HG02678 (cell line): ENCODE measurements around the gene NSD1.
"Not testable (repeated sequence)": the region's sequence is repeated elsewhere in the genome, so short reads cannot be mapped to it uniquely, and the experiment has no call there.

Experiments
- ATAC-seq: cut with Tn5 transposase; IDR thresholded peaks from one replicate; pipeline ENCODE4 v1.9.1; 2021; ENCODE audit warnings: mild to moderate bottlenecking, moderate library complexity; ENCODE audit not compliant: unreplicated experiment

NSD1 gene

DNA sequence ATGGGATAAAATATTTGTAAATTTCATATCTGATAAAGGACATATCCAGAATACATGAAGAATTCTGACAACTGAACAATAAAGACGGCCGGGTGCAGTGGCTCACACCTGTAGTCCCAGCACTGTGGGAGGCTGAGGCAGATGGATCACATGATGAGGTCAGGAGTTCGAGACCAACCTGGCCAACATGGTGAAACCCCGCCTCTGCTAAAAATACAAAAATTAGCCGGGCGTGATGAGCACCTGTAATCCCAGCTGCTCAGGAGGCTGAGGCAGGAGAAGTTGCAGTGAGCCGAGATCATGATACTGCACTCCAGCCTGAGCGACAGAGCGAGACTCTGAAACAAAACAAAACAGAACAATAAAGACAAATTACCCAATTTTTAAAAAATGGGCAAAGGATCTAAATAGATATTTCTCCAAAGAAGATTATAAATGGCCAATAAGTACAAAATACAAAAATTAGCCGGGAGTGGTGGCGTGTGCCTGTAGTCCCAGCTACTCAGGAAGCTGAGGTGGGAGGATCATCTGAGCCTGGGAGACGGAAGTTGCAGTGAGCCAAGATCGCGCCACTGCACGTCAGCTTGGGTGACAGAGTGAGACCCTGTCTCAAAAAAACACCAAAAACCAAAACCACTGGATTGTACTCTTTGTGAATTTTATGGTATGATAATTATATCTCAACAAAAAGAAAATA lies 9.6 kb upstream of the NSD1 start:
- ATAC-seq, result no peak

DNA sequence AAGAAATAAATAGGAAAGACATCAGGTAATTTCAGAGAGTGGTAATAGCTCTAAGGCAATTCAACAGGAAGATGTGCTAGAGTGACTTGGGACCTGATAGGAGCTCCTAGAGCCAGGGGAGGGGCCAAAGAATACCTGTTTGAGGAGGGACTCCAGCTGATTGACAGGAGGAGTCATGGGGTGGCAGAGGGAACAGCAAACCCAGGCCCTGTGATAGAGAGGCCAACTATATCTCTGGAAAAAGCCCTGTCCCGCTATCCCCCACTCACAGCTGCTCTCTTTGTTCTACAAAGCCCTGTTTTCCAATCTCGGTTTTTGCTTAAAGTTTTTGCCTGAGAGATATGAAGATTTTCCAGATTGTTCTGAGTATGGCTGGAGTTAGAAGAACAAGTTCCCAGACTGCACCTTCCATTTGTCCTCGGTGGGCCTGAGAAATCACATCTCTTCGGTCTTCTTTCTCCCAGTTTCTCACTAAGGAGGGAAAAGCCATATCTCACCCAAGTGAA lies 9.0 kb upstream of the NSD1 start:
- ATAC-seq, result no peak

DNA sequence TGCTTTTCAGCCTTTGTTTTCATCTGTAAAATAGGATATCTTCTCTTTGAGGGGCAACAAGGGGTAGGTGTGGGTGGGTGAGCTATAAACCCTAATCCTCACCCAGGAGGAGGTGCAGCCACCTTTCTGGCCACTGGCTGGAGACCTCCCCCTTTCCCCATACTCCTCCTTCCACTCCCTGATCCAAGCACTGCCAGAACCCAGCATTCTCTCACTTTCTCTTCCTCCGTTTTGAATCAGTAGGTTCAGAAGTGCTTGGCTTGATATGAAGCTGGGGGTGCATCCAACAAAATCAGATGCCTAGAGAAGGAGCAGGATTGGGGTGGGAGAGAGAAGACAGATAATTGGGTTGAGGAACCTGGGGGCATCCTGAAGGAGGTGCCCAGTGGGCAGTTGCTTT lies 6.8 kb upstream of the NSD1 start:
- no peak for ATAC-seq

DNA sequence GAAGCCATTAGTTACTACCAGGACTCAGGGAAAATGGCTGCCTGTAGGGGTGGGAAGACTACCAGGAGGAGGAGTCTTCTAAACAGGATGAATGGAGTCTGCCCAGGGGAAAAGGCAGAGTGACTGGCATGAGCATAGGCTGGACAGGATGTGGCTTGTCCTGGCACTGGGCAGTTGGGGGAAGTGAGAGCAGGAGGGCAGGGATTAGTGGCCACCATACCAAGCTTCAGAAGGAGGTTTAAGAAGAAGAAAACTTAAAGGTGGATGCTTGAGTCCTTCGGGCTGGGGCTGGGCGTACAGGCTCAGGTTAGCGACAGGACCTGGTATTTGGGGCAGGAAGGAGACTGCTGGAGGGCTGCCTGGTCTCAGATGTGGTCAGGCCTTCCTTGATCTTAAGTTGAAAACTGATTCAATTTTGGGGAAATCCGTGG lies 5.0 kb upstream of the NSD1 start:
- ATAC-seq, result no peak

DNA sequence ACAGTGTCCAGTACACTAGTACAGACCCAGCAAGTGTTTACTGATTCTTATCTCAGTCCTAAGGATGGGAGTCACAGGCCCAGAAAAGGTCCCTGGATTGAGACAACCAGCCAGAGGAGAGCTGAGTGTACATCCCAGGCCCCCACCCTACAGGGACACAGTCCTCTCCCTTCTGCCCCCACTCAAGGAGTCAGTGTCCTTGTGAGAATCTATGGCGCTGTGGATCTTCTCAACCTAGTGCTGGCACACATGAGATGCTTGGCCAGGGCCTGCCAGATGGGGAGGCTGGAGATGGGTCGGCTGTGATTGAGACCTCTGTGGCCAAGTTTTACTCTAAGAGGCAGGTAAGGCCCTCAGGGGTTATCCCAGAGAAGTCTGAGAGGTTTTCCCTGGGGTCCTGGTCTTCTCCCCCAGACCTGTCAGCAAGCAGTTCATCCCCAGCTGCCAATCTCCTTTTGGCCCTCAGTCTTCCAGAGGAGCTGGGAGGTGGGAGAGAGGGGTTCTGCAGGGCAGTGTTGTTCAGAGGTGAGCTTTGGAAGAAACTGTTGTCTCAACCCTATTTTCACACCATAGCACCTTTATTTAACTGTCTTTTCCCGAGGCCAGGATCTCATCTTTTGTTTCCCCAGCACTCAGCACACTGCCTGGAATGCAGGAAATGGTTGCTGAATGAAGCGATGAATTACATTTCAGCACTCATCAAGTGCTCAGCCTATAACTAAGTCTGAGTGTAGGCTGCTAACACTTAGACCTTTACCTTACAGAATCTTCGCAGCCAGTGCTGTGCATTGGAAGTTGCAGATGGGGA lies 3.2 kb upstream of the NSD1 start:
- no peak for ATAC-seq

- no peak for ATAC-seq
Measured at GRCh38 chr5:177131019-177131320, 2.6 kb upstream of the NSD1 start.

DNA sequence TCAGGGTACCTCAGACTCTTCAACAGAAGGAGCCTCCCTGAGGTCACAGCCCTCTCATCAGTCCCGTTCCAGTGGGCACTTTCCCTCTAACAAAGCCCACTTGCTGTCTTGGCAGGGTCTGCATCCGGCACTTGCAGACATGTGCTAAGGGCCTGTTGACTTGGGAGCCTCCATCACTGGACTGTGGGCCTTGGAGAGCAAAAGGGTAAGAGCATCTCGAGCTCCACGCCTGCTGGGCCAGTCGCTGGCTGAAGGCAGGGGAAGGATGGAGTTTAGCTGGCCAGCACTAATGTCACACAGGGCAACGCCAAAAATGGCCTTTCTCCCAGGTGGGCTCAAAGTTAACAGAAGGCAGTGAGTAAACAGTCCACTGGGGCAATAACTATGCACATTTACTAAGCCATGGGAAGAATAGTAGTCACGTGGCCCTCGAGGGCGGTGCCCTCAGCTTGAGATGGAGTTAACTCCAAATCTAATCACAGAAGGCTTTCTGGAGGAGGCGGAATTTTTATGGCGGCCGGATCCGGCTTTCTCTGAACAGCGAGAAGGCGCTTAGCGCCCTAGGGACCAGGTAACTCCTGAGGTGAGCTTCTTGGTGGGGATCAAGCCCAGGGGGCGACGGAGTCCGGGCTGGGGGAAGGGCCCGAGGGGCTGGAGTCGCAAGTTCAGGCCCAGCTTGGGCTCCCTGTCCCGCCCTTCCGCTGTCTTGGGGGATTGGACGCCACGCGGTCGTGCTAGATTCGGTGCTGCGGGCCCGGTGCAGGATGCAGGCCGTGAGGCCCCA lies 2.0 kb upstream of the NSD1 start:
- no peak for ATAC-seq

DNA sequence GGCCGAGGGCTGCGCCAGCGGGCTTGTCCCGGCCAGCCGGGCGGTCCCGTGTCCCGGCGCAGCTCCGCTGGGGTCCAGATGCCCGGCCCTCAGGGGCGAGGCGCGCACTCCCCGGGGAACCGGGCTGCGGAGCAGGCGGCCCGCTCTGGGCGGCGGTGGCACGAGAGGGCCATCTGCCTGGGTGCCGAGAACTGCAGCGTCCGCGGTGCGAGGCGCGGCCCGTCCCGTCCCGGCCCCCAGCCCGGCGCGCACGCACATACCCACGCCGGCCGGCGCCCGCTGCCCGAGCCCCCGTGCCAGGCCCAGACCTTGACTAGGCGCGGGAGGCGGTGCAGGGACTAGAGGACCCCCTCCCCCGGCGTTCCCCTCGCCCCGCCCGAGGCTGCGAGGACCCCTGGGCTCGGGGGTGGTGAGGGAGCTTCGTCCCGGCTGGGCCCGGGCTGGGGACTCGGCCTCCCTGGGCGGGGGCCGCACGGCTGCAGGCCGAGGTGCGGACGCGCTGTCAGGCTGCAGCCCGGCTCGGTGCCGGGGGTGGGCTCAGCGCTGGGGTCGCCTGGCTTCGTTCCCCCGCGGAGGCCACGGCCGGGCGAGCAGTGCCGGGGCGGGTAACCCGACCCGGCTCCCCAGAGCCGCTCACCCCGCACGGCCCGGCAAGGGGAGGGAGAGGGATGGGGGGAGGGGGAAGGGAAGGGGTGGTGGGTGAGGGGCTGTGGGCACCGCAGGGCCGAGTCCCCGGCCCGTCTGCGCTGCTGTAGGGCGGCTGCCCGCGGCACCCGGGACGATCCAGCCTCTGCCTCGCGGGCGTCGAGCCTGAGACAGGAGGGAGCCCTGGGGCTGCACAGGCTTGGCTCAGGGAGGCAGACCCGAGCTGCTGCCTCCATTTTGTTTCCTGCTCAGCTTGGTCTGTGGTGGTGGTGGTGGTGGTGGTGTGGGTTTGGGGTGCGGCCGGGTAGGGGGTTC lies 1.2 kb upstream of the NSD1 start:
- ATAC-seq, result peak; percentile 17

DNA sequence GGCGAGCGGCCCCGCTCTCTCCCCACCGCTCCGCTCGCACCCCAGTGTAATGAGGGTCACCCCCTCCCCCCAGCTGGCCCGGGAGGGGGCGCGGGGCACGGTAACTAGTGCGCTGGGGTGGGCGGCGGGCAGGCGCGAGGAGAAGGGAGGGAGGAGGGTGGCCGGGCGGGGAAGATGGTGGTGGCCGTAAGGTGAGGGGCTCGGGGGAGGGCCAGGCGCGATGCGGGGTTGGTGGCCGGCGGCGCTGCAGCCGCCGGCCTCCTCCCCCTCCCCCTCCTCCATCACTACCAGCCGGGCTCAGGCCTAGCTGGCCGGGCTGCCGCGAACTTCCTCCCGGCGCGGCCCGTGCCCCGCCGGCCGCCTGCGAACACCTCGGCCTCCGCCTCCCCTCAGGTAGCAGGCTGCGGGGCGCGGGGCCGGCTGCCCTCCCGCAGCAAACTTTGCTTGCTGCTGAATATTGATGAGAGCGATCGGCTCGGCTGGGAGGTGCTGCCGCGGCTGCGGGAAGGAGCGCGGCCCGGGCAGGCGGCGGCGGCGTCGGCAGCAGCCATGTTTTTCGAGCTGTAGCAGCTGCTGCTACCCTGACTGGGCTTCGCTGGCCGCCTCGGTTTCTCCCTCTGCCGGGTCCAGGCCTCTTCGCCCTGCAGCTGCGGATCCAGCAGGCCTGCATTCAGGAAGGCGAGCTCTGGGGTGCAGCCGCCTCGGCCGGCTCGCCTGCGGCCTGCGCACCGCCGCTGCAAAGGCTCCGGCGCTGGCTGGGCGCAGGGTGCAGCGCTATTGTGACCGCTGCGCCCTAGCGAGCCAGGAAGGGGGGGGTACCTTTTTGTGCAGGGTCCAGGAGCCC lies 502 bp downstream of the NSD1 start:
- peak; percentile 26 for ATAC-seq

DNA sequence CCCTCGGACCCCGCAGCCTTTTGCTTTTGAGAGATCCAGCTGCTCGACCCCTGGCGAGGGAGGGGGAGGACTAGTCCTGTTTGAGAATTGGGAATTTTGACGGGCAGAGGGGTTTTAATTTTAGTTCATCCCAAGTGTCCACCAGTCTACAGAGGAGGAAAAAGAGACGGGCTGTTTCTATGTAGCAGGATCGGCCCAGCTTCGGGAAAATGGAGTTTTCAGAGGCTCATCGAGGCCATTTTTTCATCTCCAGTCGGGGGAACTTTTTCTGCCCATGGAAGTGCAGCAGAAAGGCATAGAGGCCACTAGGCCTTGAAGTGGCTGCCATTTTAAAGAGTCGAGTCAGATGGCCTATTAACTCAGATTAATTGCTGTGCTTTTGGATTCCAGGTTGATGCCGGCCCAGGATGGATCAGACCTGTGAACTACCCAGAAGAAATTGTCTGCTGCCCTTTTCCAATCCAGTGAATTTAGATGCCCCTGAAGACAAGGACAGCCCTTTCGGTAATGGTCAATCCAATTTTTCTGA lies 1.2 kb downstream of the NSD1 start:
- no peak for ATAC-seq

DNA sequence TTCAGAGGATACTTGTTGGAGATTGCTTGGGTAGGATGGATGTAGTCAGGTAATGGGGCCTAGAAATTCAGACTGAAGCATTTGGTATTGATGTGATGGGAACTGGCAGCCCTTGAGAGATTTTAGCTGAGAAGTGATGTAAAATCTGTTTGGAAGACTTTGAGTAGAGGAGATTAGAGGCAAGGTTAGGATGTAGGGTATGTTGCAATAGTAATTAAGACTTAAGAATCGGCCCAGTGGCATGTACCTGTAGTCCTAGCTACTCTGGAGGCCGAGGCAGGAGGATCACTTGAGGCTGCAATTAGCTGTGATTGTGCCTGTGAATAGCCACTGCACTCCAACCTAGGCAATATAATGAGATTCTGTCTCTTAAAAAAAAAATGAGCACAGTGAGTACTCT lies 6.7 kb downstream of the NSD1 start:
- no peak for ATAC-seq

DNA sequence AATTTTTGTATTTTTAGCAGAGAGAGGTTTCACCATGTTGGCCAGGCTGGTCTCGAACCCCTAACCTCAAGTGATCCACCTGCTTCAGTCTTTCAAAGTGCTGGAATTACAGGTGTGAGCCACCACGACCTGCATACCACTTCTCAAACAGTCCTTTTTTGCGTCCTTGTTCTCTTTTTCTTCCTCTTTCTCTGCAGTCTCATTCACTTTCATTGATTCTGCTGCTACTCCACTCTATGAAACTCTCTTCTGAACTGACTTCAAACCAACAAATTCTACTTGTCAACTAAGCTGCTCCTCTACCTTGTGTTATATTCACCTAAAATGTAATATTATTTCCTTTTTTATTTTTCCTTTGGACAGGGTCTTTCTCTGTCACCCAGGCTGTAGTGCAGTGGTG lies 7.9 kb downstream of the NSD1 start:
- ATAC-seq, result no peak

DNA sequence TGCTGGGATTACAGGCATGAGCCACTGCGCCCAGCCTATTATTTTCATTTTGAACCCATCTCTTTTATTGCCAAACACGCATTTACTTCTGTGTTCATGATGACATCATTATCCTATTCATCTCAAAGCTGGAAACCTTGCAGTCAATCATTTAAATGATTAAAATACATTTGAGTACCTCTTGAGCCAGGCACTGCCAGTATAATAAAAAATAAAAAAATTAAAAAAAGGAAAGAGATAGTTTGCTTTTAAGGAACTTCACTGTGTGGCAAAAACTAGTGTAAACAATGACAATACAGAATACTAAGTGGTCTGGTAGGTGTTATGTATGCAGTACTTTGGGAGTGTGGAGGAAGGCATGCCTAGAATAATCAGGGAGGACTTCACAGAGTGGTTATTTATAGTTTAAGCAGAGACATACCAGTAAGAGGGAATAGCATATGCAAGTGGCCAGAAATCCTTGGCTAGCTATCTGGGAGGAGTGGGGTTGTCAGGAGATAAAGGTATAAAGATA lies 8.6 kb downstream of the NSD1 start:
- no peak for ATAC-seq

DNA sequence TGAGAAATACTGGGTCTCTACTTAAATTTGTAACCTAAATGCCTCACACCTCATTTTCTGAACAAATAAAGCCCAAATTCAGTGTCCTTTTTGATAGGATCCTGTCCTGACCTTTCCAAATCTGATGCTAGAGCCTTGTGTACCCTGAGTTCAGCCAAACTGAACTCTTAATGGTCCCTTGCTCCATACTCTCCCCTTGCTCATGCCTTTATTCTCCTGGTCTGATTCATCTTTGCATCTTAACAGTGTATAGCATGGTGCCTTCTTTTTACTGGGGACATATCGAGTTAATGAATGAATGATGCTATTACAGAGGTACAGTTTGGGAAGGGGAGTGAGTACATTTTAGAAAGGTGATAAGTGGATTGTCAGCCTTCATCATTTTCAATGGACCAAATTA lies 9.2 kb downstream of the NSD1 start:
- ATAC-seq, result no peak

DNA sequence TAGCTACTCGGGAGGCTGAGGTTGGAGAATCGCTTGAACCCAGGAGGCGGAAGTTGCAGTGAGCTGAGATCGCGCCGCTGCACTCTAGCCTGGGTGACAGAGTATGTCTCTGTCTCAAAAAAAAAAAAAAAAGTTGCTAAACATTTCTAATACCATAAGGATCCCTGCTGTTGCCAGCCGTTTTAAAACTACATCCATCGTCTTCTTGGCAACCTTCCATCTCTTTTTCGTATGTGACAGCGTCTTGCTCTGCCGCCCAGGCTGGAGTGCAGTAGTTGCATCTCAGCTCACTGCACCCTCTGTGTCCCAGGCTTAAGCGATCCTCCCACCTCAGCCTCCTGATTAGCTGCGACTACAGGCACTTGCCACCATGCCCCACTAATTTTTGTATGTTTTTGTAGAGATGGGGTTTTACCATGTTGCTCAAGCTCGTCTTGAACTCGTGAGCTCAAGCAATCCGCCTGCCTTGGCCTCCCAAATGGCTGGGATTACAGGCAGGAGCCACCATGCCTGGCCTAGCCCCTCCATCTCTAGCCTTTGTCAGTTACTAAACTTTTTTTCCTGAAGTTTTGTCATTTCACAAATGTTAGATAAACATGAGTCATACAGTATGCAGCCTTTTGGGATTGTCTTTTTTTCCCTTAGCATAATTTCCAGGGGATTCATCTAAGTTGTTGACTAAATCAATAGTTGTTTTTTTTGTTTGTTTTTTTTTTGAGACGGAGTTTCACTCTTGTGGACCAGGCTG lies 13.5 kb downstream of the NSD1 start:
- no peak for ATAC-seq

GRCh38 chr5:177150061-177150460 lies 16.5 kb downstream of the NSD1 start:
- ATAC-seq, result not testable (repeated sequence)

DNA sequence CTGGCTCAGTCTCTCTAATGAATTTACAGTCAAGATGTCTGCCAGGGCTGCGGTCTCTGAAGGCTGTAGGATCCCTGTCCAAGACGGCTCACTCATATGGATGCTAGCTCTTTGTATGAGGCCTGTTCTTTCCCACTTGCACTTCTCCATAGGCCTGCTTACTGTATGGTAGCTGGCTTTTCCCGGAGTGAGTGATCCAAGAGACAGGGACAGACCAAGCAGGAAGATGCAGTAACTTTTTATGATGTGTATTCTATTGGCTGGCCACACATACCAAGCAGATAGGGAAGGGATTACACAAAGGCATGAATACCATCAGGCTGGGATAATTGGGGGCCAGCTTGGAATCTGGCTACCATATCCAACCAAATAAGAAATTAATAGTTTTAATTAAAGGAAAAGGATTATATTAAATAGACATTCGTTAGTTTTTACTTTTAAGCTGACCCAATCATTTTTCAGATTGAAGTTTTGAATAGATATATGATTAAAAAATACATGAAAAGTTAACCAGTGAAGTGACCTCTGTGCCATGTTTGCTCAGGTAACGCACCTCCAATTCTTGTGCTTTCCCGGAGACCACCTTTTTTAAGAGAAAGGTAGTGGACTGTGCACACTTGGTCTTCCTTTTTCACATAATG lies 20.6 kb downstream of the NSD1 start:
- ATAC-seq, result no peak

DNA sequence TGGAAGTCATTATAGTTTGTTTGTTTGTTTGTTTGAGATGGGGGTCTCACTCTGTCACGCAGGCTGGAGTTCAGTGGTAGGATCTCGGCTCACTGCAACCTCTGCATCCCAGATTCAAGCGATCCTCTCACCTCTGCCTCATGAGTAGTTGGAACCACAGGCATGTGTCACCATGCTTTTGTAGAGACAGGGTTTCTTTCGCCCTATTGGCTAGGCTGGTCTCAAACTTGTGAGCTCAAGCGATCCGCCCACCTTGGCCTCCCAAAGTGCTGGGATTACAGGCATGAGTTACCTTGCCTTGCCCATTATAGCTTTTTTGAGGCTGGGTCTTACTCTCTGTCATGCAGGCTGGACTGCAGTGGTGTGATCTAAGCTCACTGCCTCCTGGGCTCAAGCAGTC lies 28.8 kb downstream of the NSD1 start:
- no peak for ATAC-seq
